GM18867 (cell line): ENCODE results near the gene OR1L1.

ENCODE experiments used
- ATAC-seq: cut with Tn5 transposase; IDR thresholded peaks from one replicate; pipeline ENCODE4 v1.9.1; 2021; ENCODE audit warnings: mild to moderate bottlenecking, moderate library complexity; ENCODE audit not compliant: unreplicated experiment

The OR1L1 gene, protein sequence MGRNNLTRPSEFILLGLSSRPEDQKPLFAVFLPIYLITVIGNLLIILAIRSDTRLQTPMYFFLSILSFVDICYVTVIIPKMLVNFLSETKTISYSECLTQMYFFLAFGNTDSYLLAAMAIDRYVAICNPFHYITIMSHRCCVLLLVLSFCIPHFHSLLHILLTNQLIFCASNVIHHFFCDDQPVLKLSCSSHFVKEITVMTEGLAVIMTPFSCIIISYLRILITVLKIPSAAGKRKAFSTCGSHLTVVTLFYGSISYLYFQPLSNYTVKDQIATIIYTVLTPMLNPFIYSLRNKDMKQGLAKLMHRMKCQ

DNA sequence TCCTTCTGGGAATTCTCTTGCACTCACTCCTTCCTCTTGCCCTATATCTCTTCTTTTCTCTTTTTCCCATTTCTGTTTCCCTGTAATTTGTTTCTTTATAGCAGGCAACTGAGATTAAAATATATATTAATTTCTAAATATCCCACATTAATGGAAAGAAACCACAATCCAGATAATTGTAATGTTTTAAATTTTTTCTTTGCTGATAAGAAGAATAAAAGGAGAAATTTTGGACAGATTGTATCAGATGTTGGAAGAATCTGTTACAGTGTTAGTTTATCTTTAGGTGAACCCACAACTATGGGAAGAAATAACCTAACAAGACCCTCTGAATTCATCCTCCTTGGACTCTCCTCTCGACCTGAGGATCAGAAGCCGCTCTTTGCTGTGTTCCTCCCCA lies at the start of gene OR1L1:
TSS of gene OR1L1 (plus strand) at position 301 of the 400 bp plus-strand sequence. CDS start at position 301, 0 bp downstream.
- ATAC-seq, result no peak

DNA sequence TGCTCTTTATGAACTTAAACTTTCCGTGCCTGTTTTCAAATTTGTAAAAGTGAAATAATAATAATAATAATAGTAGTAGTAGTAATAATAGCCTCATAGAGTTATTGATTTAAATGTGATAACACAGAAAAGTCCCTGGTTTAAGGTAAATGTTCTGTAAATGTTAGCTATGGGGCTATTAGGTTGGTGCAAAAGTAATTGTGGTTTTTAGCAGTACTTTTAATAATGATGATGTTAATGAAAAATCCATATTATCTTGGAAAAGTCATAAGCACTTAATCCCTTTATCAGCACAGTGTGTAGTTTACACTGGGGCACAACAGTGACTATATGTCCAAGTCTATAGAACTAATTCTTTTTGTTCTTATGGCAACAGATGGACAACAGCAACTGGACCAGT lies 47.2 kb upstream of the OR1L1 start, which contains the start of gene OR1Q1:
TSS of gene OR1Q1 (plus strand) at position 377 of the 400 bp plus-strand sequence. CDS start at position 377, 0 bp downstream.
- ATAC-seq, result no peak

DNA sequence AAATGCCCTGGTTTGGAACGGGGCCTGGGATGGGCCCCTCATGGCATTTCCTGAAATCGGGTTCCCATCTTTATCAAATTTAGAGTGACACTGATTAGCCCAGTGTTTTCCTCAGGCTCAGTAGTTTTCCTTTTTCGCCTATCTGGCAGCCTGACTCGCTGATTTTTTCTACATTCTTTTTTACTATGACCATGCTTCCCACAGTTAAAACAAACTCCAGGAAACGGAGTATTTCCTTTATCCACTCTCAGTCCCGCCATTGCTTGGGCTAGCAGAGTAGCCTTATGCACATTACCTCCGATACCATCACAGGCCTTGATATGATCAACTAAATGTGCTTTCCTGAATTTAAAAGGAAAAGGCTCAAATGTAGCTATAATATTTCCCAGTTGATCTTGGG lies 41.5 kb upstream of the OR1L1 start:
- ATAC-seq, result no peak

DNA sequence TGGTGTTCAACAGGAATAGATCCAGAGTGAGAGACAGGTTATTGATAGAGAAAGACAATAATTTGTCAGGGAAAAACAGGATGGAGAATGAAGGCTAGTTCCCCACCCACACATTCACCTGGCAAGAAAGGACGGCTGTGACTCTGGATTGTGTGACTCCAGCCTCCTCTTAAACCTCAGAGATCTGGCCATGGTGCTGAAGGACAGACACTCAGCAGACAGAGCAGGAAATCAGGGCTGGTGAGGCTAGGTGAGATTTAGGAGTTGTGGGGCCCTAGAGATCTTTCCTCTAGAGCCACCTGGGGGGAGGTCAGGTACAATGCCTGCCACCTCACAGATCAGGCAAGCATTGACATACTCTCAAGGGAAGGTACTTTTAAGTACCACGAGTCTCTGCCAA lies 19.3 kb upstream of the OR1L1 start:
- no peak for ATAC-seq

DNA sequence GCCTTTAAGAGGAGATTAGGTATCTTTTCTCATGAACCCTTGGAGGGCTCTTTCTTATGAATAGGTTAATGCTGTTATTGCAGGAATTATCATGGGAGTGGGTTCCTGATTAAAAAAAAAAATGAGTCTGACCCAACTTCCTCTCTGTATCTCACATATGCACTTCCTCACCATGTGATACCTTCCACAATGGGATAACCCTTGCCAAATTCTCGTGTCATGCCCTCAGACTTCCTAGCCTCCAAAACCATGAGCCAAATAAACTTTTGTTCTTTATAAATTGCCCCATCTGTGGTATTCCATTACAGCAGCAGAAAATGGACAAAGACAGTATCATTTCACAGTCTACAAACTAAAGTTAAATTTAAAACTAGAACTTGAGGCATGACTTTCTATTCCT lies 5.1 kb upstream of the OR1L1 start:
- ATAC-seq, result no peak

DNA sequence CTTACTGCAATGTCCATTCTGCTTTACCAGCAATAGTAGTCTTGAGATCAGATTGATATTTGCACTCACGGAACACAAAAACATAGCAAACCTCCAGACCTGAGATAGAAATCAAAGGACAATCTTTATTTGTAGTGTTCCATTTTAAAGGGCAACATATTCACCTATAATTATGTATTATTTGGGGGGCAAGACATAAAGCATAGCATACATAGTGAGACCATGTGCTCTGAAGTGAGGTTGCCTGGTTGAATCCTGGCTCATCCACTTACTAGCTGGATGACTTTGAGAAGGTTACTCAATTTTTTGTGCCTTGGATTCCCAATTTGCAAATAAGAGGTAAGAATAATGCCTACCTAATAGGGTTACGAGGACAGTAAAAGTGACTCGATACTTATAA lies 4.0 kb upstream of the OR1L1 start, which contains the start of gene OR1B1:
TSS of gene OR1B1 (minus strand) at position 101 of the 400 bp plus-strand sequence.
- ATAC-seq, result no peak

DNA sequence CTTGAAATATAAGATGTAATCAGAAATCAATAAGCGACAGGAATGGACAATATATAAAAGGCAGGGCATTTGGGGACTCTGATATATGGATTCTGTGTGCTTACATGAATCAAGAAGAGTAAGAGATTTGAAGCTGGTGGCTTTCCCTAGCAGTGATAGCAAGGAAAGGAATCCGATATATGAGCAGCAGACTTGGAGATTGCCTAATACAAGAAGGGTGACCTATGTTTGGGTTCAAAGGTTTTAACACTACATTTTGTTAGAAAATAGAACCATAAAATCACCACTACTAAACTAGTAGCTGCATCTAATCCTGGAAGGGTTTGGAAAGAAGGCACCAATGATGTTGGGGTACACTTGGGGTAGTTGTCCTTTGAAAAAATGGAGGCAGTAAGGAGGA lies 11.0 kb downstream of the OR1L1 start:
- ATAC-seq, result no peak

DNA sequence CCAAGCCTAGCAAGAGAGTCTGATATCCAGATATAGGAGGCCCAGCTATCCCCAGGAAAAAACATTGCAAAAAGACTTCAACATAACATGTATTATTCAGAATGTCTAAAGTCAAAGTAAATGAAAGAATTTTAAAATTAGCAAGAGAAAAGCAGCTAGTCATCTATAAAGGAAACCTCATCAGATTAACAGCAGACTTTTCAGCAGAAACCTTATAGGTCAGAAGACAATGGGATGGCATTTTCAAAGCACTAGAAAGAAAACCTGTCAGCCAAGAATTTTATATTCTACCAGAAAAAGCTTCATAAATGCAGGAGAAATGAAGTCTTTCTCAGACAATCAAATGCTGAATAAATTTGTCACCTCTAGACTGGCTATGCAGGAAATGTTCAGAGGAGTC lies 23.3 kb downstream of the OR1L1 start:
- no peak for ATAC-seq

DNA sequence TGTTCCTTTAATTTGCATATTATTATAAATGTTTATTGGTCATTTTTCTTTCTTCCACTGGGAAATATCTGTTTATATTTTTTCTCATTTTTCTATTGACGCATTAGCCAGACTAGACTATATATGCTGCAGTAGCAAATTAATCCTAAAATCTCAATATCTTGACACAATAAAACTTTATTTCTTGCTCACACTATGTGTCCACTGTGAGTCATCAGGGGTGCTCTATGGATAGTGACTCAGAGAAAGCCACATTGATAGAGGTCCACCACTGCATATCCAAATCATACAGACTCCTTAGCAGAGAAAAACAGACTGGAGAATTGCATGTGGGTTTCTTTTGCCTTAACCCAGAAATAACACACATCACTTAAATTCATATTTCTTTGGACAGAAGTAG lies 34.2 kb downstream of the OR1L1 start:
- no peak for ATAC-seq
